C4-2B (cell line): ENCODE data around the gene CPEB4.

Experiments used
- H3K27ac ChIP-seq: fragments of 450-650 bp; 2 replicates; pipeline ENCODE4 v1.5.1; 2017
- CTCF ChIP-seq: fragments of 450-650 bp; conservative IDR thresholded peaks from 2 replicates; pipeline ENCODE4 v1.5.1; 2017; ENCODE audit warnings: mild to moderate bottlenecking
- ZFX ChIP-seq: fragments of 450-650 bp; IDR thresholded peaks from 2 replicates; pipeline ENCODE4 v1.6.1; 2017

CPEB4 gene

DNA sequence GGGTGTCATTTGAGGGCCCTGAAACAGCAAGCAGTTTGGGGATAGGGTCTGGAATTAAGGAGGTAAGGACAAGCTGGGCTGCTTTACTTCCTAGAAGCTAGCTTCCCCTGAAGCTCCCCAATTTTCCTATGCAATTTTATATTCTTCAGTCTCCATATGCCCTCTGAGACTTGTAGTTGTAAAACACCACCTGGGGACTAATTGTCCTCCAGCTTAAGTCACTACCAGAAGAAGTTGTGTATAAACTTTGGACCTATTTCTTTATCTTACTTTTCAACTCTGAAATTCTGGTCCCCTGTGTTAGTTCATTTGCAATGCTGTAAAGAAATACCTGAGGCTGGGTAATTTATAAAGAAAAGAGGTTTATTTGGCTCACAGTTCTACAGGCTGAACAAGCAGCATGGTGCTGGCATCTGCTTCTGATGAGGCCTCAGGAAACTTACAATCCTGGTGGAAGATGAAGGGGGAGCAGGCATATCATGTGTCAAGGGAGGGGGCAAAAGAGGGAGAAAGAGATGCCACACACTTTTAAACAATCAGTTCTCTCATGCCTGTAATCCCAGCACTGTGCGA lies 41.1 kb upstream of the CPEB4 start:
- no peak overlapping the region for H3K27ac ChIP-seq
- TF ChIP-seq ZFX (no peak), CTCF (no peak)

- no peak for TF ChIP-seq ZFX
- TF ChIP-seq CTCF = no peak
- no peak overlapping the region for H3K27ac ChIP-seq
Observed at GRCh38 chr5:173848986-173849596, 39.1 kb upstream of the CPEB4 start.

GRCh38 chr5:173849908-173850307 lies 38.2 kb upstream of the CPEB4 start:
- TF ChIP-seq ZFX (no peak), CTCF (no peak)

GRCh38 chr5:173850659-173851058 lies 37.5 kb upstream of the CPEB4 start:
- H3K27ac ChIP-seq = no peak overlapping the region
- TF ChIP-seq ZFX (no peak), CTCF (no peak)

More at GRCh38 chr5:173849908-173850307, 38.2 kb upstream of the CPEB4 start:
- no peak overlapping the region for H3K27ac ChIP-seq

GRCh38 chr5:173851595-173852243 lies 36.4 kb upstream of the CPEB4 start:
- H3K27ac ChIP-seq = no peak overlapping the region
- TF ChIP-seq ZFX (no peak), CTCF (no peak)

DNA sequence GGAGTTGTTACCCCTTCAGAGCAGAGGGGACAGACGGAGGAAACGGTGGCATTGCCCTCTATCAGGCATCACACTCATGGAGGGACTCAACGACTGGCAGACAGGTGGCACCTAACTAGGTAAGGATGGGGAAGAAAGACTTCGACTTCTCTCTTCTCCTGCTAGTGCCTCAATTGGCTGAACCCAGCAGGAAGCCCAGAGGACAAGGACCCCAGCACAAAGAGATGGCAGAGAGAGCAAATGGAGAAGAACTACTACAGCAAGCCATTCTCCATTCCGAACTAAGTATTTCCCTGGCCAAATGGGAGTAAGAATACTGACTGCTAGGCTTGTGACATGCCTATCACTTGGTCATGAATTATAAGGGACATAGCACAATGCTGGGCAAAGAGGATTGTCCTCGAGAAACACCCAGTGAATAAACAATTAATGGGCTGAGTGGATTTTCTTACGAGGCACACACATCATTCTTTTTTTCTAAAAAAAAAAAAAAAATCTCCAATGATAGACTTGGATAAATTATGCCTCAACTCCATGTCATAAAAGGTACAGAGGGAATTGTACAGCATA lies 35.3 kb upstream of the CPEB4 start:
- no peak overlapping the region for H3K27ac ChIP-seq
- TF ChIP-seq ZFX (no peak), CTCF (no peak)
